Neural crest cell (in vitro differentiated cells): ENCODE data around the gene GALNT18. TPM values are rescaled to one million over a fixed set of nuclear protein-coding genes. Genes with fewer than 3 reads are reported as not detected.

Experiments used
- DNase-seq: peaks from one replicate; pipeline ENCODE4 v3.0.0; 2021; ENCODE audit warnings: low read depth, mixed read lengths, low spot score
- H3K27ac Mint-ChIP-seq: one replicate; pipeline ENCODE4 v1.8.0; 2021; ENCODE audit warnings: mild to moderate bottlenecking, mixed read lengths; ENCODE audit not compliant: unreplicated experiment
- H3K27me3 Mint-ChIP-seq: 2 replicates; pipeline ENCODE4 v1.8.0; 2021; ENCODE audit warnings: low read depth, mild to moderate bottlenecking, mixed read lengths
- H3K36me3 Mint-ChIP-seq: 2 replicates; pipeline ENCODE4 v1.8.0; 2021; ENCODE audit warnings: low read depth, mild to moderate bottlenecking, mixed read lengths
- H3K4me1 Mint-ChIP-seq: 2 replicates; pipeline ENCODE4 v1.8.0; 2021; ENCODE audit warnings: mixed read lengths
- H3K4me3 Mint-ChIP-seq: one replicate; pipeline ENCODE4 v1.8.0; 2021; ENCODE audit warnings: mild to moderate bottlenecking, mixed read lengths
- H3K9me3 Mint-ChIP-seq: 2 replicates; pipeline ENCODE4 v1.8.0; 2021; ENCODE audit warnings: mixed read lengths
- total RNA-seq: library from RNA; stranded (reverse); gene quantifications from 2 replicates; pipeline ENCODE4 v1.2.1, GENCODE V29; 2021
- TF ChIP-seq, protein P1 (sequence below): fragments of 200-600 bp; sonication (generic); conservative IDR thresholded peaks from 2 replicates; pipeline ENCODE4 v1.5.0; 2021; ENCODE audit warnings: antibody characterized with exemption, mild to moderate bottlenecking

GALNT18 gene
- total RNA-seq, 1 donor from 2014 or later: 2.8 TPM

- peak overlapping the region; percentile 44 for H3K27ac Mint-ChIP-seq
Observed at GRCh38 chr11:11522591-11522990, 99.2 kb downstream of the GALNT18 start.

GRCh38 chr11:11521306-11522002, 100.4 kb downstream of the GALNT18 start:
- Mint-ChIP-seq H3K36me3 (no peaks in the 10 kb centered on the region), H3K4me1 (no peaks in the 10 kb centered on the region), H3K27me3 (no peaks in the 10 kb centered on the region), H3K9me3 (no peaks in the 10 kb centered on the region), H3K27ac (peak overlapping the region; percentile 81), H3K4me3 (no peak overlapping the region)
- TF ChIP-seq, protein P1, sequence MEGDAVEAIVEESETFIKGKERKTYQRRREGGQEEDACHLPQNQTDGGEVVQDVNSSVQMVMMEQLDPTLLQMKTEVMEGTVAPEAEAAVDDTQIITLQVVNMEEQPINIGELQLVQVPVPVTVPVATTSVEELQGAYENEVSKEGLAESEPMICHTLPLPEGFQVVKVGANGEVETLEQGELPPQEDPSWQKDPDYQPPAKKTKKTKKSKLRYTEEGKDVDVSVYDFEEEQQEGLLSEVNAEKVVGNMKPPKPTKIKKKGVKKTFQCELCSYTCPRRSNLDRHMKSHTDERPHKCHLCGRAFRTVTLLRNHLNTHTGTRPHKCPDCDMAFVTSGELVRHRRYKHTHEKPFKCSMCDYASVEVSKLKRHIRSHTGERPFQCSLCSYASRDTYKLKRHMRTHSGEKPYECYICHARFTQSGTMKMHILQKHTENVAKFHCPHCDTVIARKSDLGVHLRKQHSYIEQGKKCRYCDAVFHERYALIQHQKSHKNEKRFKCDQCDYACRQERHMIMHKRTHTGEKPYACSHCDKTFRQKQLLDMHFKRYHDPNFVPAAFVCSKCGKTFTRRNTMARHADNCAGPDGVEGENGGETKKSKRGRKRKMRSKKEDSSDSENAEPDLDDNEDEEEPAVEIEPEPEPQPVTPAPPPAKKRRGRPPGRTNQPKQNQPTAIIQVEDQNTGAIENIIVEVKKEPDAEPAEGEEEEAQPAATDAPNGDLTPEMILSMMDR: no peak
- no peak for DNase-seq

More at GRCh38 chr11:11522591-11522990, 99.2 kb downstream of the GALNT18 start:
- H3K36me3 Mint-ChIP-seq: no peaks in the 10 kb centered on the region
- TF ChIP-seq, protein P1: no peak
- no peaks in the 10 kb centered on the region for H3K9me3 Mint-ChIP-seq
- no peaks in the 10 kb centered on the region for H3K27me3 Mint-ChIP-seq
- H3K4me1 Mint-ChIP-seq: peaks cover under 1% of the 10 kb centered on the region
- H3K4me3 Mint-ChIP-seq: no peak overlapping the region
- DNase-seq: no peak

- no peaks in the 10 kb centered on the region for H3K4me1 Mint-ChIP-seq
- peak overlapping the region; percentile 35 for H3K27ac Mint-ChIP-seq
- TF ChIP-seq, protein P1: no peak
Observed at GRCh38 chr11:11520231-11521015, 101.4 kb downstream of the GALNT18 start.

DNA sequence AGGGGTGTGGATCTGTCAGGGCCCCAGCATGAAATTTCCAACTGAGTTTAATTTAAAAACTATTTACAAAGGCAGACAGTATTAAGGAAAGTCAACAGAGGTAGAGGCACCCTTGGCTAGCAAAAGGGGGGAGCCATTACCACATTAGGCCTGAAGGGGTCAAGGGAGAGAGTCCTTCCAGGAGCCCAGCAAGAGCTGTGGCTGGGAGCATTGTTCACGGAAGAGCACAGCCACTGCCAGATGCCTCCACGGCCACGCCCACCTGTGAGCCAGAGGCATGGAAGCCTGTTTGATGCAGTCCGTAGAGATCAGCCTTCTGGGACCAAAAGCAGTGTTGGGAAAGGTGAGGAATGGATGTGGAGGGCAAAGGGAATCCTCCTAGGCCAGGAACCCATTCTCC, 102.6 kb downstream of the GALNT18 start:
- Mint-ChIP-seq H3K27me3 (no peaks in the 10 kb centered on the region), H3K4me1 (no peaks in the 10 kb centered on the region), H3K4me3 (no peak overlapping the region)

More at GRCh38 chr11:11520231-11521015, 101.4 kb downstream of the GALNT18 start:
- Mint-ChIP-seq H3K9me3 (no peaks in the 10 kb centered on the region), H3K27me3 (no peaks in the 10 kb centered on the region), H3K4me3 (no peak overlapping the region), H3K36me3 (no peaks in the 10 kb centered on the region)
- DNase-seq: no peak

GRCh38 chr11:11514246-11514645, 107.6 kb downstream of the GALNT18 start:
- Mint-ChIP-seq H3K27ac (no peak overlapping the region), H3K4me3 (no peak overlapping the region), H3K27me3 (no peaks in the 10 kb centered on the region), H3K36me3 (no peaks in the 10 kb centered on the region), H3K4me1 (peaks cover 24% of the 10 kb centered on the region), H3K9me3 (no peaks in the 10 kb centered on the region)
- DNase-seq: no peak
- TF ChIP-seq, protein P1: no peak

More for the DNA sequence above, 102.6 kb downstream of the GALNT18 start:
- no peaks in the 10 kb centered on the region for H3K36me3 Mint-ChIP-seq
- no peaks in the 10 kb centered on the region for H3K9me3 Mint-ChIP-seq
- no peak for DNase-seq
- no peak overlapping the region for H3K27ac Mint-ChIP-seq
- TF ChIP-seq, protein P1: no peak
